Neural cell (in vitro differentiated cells): ENCODE measurements around the gene PTPRQ. TPM values are rescaled to one million over a fixed set of nuclear protein-coding genes. Genes with fewer than 3 reads are reported as not detected.

Experiments
- H2AFZ ChIP-seq: fragments of 200-600, 300-800 bp; sonication (generic), shearing (Covaris generic); 2 replicates; pipeline ENCODE4 v1.6.0; 2014; ENCODE audit warnings: low read depth, mild to moderate bottlenecking, antibody characterized with exemption, low read length, moderate library complexity
- H3F3A ChIP-seq: fragments of 200-600 bp; shearing (Covaris generic); 2 replicates; pipeline ENCODE4 v1.6.1; 2016; ENCODE audit warnings: mild to moderate bottlenecking, moderate library complexity, mixed read lengths, antibody characterized with exemption, low read length; ENCODE audit not compliant: insufficient read depth, poor library complexity, severe bottlenecking
- H3K27ac ChIP-seq: fragments of 200-600, 300-800 bp; sonication (generic), shearing (Covaris generic); 2 replicates; pipeline ENCODE4 v1.5.1; 2014; ENCODE audit warnings: mild to moderate bottlenecking, low read length, moderate library complexity
- H3K27me3 ChIP-seq: fragments of 300-800, 200-600 bp; sonication (generic), shearing (Covaris generic); 2 replicates; pipeline ENCODE4 v1.6.0; 2014; ENCODE audit warnings: mild to moderate bottlenecking, low read depth, low read length, moderate library complexity; ENCODE audit not compliant: insufficient read depth
- H3K36me3 ChIP-seq: fragments of 300-800, 200-600 bp; sonication (generic), shearing (Covaris generic); 2 replicates; pipeline ENCODE4 v1.5.1; 2014; ENCODE audit warnings: mild to moderate bottlenecking, antibody characterized with exemption, low read length, moderate library complexity; ENCODE audit not compliant: insufficient read depth
- H3K4me2 ChIP-seq: fragments of 300-800, 200-600 bp; sonication (generic), shearing (Covaris generic); 2 replicates; pipeline ENCODE4 v1.6.0; 2014; ENCODE audit warnings: mild to moderate bottlenecking, low read length
- H3K4me3 ChIP-seq: fragments of 300-800, 200-600 bp; sonication (generic), shearing (Covaris generic); 2 replicates; pipeline ENCODE4 v1.5.1; 2014; ENCODE audit warnings: mild to moderate bottlenecking, low read length, moderate library complexity
- H3K79me2 ChIP-seq: fragments of 200-600 bp; shearing (Covaris generic); replicated peaks from 2 replicates; pipeline ENCODE4 v1.6.0; 2014; ENCODE audit warnings: mild to moderate bottlenecking, low read length, moderate library complexity; ENCODE audit not compliant: insufficient read depth
- H3K9ac ChIP-seq: fragments of 300-800, 200-600 bp; sonication (generic), shearing (Covaris generic); 2 replicates; pipeline ENCODE4 v1.6.1; 2016; ENCODE audit warnings: mild to moderate bottlenecking, low read length, mixed read lengths
- H3K9me2 ChIP-seq: fragments of 200-600 bp; shearing (Covaris generic); 2 replicates; pipeline ENCODE4 v1.6.1; 2016; ENCODE audit warnings: mild to moderate bottlenecking, low read length, mixed read lengths; ENCODE audit not compliant: insufficient read depth
- H3K9me3 ChIP-seq: fragments of 200-600, 300-800 bp; sonication (generic), shearing (Covaris generic); 2 replicates; pipeline ENCODE4 v1.6.1; 2016; ENCODE audit warnings: mild to moderate bottlenecking, mixed run types, low read length, moderate library complexity, mixed read lengths
- H4K20me1 ChIP-seq: fragments of 200-600 bp; shearing (Covaris generic); 2 replicates; pipeline ENCODE4 v1.6.1; 2016; ENCODE audit warnings: mild to moderate bottlenecking, mixed run types; ENCODE audit not compliant: insufficient read depth
- EP300 ChIP-seq: fragments of 450-650 bp; conservative IDR thresholded peaks from 2 replicates; pipeline ENCODE4 v1.6.1; 2014; ENCODE audit warnings: antibody characterized with exemption, mild to moderate bottlenecking, moderate library complexity; ENCODE audit not compliant: poor library complexity, severe bottlenecking
- EZH2 ChIP-seq: fragments of 200-600, 300-800 bp; shearing (Covaris generic), sonication (generic); IDR thresholded peaks from 2 replicates; pipeline ENCODE4 v1.6.1; 2014; ENCODE audit warnings: antibody characterized with exemption, low read length, borderline replicate concordance, mild to moderate bottlenecking; ENCODE audit not compliant: insufficient read depth, poor library complexity, severe bottlenecking
- MXI1 ChIP-seq: fragments of 450-650 bp; conservative IDR thresholded peaks from 2 replicates; pipeline ENCODE4 v1.6.1; 2014; ENCODE audit warnings: antibody characterized with exemption, mild to moderate bottlenecking; ENCODE audit not compliant: poor library complexity, severe bottlenecking
- POLR2AphosphoS5 ChIP-seq: IDR thresholded peaks from 2 replicates; pipeline ENCODE4 v1.6.1; 2012
- RAD21 ChIP-seq: fragments of 450-650 bp; conservative IDR thresholded peaks from 2 replicates; pipeline ENCODE4 v1.6.1; 2014; ENCODE audit warnings: antibody characterized with exemption, mild to moderate bottlenecking, moderate library complexity
- SMC3 ChIP-seq: fragments of 450-650 bp; conservative IDR thresholded peaks from 2 replicates; pipeline ENCODE4 v1.6.1; 2014; ENCODE audit warnings: antibody characterized with exemption, mild to moderate bottlenecking, moderate library complexity; ENCODE audit not compliant: poor library complexity
- TAF1 ChIP-seq: IDR thresholded peaks from 2 replicates; pipeline ENCODE4 v1.6.1; 2012; ENCODE audit warnings: low read depth
- polyA plus RNA-seq: library from polyadenylated mRNA; depleted of rRNA; stranded (reverse); fragments of >200 nt; gene quantifications from 2 replicates; pipeline ENCODE4 v1.2.3, GENCODE V29; 2014
- TF ChIP-seq, protein P1 (sequence below): IDR thresholded peaks from 2 replicates; pipeline ENCODE4 v1.6.1; 2012; ENCODE audit warnings: borderline replicate concordance
- TF ChIP-seq, protein P2 (sequence below): fragments of 450-650 bp; IDR thresholded peaks from 2 replicates; pipeline ENCODE4 v1.5.1; 2014; ENCODE audit warnings: antibody characterized with exemption, mild to moderate bottlenecking, moderate library complexity; ENCODE audit not compliant: poor library complexity, severe bottlenecking

PTPRQ gene
- polyA plus RNA-seq, 1 donor from 2014 or later = not detected

DNA sequence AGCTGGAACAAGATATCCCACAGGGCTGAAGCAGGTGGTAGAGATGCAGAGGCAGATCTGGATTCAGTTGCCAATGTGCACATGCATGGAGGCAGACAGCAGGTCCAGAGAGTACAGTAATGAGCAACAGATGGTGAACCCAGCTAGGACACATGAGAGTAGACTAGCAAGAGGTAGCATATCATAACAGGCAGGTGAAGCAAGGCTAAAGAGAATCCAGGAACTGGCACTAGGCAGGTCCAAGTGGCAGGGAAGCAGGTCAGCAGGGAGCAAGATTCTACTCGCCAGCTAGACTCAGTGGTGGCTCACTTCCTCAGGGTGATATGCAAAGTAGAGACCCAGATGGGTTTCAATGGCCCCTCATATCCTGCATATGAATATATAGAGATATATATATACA lies 248.1 kb downstream of the PTPRQ start:
- H3K9me2 ChIP-seq = no peaks in the 10 kb centered on the region
- no peak overlapping the region for H3K4me2 ChIP-seq
- H3K27me3 ChIP-seq = no peaks in the 10 kb centered on the region
- H3K9ac ChIP-seq = no peak overlapping the region
- H3K36me3 ChIP-seq = no peaks in the 10 kb centered on the region
- H2AFZ ChIP-seq = no peak overlapping the region
- TF ChIP-seq EZH2 = no peak
- TF ChIP-seq RAD21 = no peak
- TF ChIP-seq, protein P1, sequence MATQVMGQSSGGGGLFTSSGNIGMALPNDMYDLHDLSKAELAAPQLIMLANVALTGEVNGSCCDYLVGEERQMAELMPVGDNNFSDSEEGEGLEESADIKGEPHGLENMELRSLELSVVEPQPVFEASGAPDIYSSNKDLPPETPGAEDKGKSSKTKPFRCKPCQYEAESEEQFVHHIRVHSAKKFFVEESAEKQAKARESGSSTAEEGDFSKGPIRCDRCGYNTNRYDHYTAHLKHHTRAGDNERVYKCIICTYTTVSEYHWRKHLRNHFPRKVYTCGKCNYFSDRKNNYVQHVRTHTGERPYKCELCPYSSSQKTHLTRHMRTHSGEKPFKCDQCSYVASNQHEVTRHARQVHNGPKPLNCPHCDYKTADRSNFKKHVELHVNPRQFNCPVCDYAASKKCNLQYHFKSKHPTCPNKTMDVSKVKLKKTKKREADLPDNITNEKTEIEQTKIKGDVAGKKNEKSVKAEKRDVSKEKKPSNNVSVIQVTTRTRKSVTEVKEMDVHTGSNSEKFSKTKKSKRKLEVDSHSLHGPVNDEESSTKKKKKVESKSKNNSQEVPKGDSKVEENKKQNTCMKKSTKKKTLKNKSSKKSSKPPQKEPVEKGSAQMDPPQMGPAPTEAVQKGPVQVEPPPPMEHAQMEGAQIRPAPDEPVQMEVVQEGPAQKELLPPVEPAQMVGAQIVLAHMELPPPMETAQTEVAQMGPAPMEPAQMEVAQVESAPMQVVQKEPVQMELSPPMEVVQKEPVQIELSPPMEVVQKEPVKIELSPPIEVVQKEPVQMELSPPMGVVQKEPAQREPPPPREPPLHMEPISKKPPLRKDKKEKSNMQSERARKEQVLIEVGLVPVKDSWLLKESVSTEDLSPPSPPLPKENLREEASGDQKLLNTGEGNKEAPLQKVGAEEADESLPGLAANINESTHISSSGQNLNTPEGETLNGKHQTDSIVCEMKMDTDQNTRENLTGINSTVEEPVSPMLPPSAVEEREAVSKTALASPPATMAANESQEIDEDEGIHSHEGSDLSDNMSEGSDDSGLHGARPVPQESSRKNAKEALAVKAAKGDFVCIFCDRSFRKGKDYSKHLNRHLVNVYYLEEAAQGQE = no peak
- TF ChIP-seq, protein P2, sequence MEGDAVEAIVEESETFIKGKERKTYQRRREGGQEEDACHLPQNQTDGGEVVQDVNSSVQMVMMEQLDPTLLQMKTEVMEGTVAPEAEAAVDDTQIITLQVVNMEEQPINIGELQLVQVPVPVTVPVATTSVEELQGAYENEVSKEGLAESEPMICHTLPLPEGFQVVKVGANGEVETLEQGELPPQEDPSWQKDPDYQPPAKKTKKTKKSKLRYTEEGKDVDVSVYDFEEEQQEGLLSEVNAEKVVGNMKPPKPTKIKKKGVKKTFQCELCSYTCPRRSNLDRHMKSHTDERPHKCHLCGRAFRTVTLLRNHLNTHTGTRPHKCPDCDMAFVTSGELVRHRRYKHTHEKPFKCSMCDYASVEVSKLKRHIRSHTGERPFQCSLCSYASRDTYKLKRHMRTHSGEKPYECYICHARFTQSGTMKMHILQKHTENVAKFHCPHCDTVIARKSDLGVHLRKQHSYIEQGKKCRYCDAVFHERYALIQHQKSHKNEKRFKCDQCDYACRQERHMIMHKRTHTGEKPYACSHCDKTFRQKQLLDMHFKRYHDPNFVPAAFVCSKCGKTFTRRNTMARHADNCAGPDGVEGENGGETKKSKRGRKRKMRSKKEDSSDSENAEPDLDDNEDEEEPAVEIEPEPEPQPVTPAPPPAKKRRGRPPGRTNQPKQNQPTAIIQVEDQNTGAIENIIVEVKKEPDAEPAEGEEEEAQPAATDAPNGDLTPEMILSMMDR = no peak
- TF ChIP-seq EP300 = no peak
- no peak for TF ChIP-seq SMC3
- no peak for TF ChIP-seq TAF1
- no peak for TF ChIP-seq MXI1
- TF ChIP-seq POLR2AphosphoS5 = no peak
- H3K4me3 ChIP-seq = no peak overlapping the region
- no peaks in the 10 kb centered on the region for H3K79me2 ChIP-seq
- no peaks in the 10 kb centered on the region for H3F3A ChIP-seq
- H4K20me1 ChIP-seq = no peaks in the 10 kb centered on the region
- no peak overlapping the region for H3K27ac ChIP-seq
- no peaks in the 10 kb centered on the region for H3K9me3 ChIP-seq

DNA sequence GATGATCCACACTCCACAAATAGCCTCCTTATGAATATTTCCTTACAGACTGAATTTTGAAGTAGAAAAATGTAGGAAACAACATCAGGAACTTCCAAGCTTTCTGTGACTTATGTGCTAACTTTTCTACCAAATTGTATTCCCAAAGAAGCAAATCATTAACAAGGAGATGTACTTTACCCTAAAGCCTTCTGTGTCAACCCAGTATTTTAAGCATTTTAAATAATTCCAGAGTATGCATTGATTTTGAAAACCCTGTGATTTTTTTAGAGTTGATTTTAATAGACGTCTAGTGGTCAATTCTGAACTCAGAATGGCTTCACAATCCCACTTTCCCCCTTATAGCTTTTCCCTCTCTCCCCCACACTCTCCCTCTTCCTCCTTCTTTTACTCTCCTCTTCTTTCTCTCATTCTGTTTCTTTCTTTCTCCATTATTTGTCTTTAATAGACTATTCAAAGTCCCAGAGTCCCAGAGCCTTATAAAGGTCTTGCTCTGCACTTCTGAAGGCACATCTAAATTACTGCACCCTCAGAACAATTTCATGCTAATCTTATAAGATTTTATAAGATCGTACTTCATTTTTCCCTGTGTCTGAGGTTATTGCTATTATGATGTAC lies 253.3 kb downstream of the PTPRQ start:
- Histone ChIP-seq H3K9ac (no peak overlapping the region), H3K27me3 (no peaks in the 10 kb centered on the region), H3K27ac (no peak overlapping the region), H3K79me2 (no peaks in the 10 kb centered on the region), H2AFZ (no peak overlapping the region), H3K4me2 (no peak overlapping the region), H3K36me3 (no peaks in the 10 kb centered on the region), H4K20me1 (no peaks in the 10 kb centered on the region), H3F3A (no peaks in the 10 kb centered on the region), H3K9me3 (no peaks in the 10 kb centered on the region), H3K4me3 (no peak overlapping the region), H3K9me2 (no peaks in the 10 kb centered on the region)
- TF ChIP-seq MXI1 = no peak
- no peak for TF ChIP-seq TAF1
